ENCODE results near the gene ADAM10.

- TF ChIP-seq CTCF (IDR thresholded peaks at IDR 0.05) (no peak), EP300 (IDR thresholded peaks at IDR 0.05) (no peak), POLR2AphosphoS5 (IDR thresholded peaks at IDR 0.05) (no peak), POLR2A (IDR thresholded peaks at IDR 0.05) (no peak)
These were observed 162.0 kb downstream of the ADAM10 start for GRCh38 chr15:58587486-58587885.
